NT2/D1 (cell line): ENCODE results near the gene KIFC3.

ENCODE experiments used
- SUZ12 ChIP-seq: IDR thresholded peaks from 2 replicates; pipeline ENCODE4 v1.6.1; 2011; ENCODE audit not compliant: insufficient read length, insufficient read depth; ENCODE audit errors: extremely low read depth
- YY1 ChIP-seq: IDR thresholded peaks from 2 replicates; pipeline ENCODE4 v1.6.1; 2011; ENCODE audit not compliant: insufficient read length, insufficient read depth
- ZNF274 ChIP-seq: IDR thresholded peaks from 2 replicates; pipeline ENCODE4 v1.6.1; 2011; ENCODE audit warnings: mild to moderate bottlenecking, low read depth, low read length

DNA sequence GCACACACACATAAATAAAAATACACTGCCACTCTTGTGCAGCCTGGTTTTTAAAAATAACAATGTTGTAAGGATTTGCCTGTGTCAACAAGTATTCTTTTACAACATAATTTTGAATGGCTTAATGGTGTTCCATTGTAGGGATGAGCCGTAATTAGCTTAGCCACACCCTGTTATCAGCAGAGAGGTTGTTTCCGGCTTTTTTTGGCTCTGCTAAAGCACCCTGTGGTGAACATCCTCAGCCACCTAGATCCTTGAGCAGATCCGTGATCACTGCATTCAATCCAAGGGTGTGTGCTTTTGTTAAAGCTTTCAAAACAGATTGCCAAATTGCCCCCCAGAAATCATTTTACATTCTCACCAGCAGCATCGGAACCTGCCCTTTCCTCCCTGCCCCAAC lies 59.7 kb downstream of the KIFC3 start:
- TF ChIP-seq ZNF274 (no peak), SUZ12 (no peak), YY1 (no peak)
